B cell (primary cell): ENCODE data around the gene FGF6. TPM values are rescaled to one million over a fixed set of nuclear protein-coding genes. Genes with fewer than 3 reads are reported as not detected.

Experiments
- ATAC-seq: fragments of 200-7000 bp; cut with Tn5 transposase; one replicate; pipeline ENCODE4 v1.10.0; 2021; ENCODE audit warnings: low read depth, mild to moderate bottlenecking, moderate number of reproducible peaks, moderate library complexity
- CTCF ChIA-PET: fragments of 350-600 bp; sonication (Branson Sonifier 250); formaldehyde crosslinking; loops from one replicate; lab custom pipeline; 2021; ENCODE audit warnings: antibody characterized with exemption, inconsistent platforms; lab: Charles Lee
- POLR2A ChIA-PET: fragments of 350-600 bp; sonication (Branson Sonifier 250); formaldehyde crosslinking; loops from one replicate; lab custom pipeline; 2021; ENCODE audit warnings: antibody characterized with exemption; lab: Charles Lee
- DNase-seq: peaks from one replicate; pipeline ENCODE4 v3.0.0; 2013
- H2AFZ ChIP-seq: 2 replicates; pipeline ENCODE4 v1.6.1; 2012; ENCODE audit warnings: mild to moderate bottlenecking, low read depth, low read length; ENCODE audit not compliant: insufficient read depth, poor library complexity, severe bottlenecking
- H3K27ac ChIP-seq, 2 donors: 1 replicate in 1 of 2; 2 replicates in 1 of 2; pipeline ENCODE4 v1.5.1; 2012 to 2013; ENCODE audit warnings: low read length in 2 of 2, mild to moderate bottlenecking in 2 of 2, moderate library complexity in 1 of 2
- H3K27me3 ChIP-seq, 4 experiments: fragments of 200-600 bp in 1 of 4; sonication (generic) in 1 of 4; replicated peaks in 1 of 4; 1 replicate in 2 of 4; 2 replicates in 2 of 4; pipeline versions ENCODE4 v1.6.1 to v1.7.0; 2013 to 2016; ENCODE audit warnings: low read length in 3 of 4, mild to moderate bottlenecking in 2 of 4, mixed read lengths in 1 of 4, moderate library complexity in 1 of 4; ENCODE audit not compliant: insufficient read depth in 4 of 4, control insufficient read depth in 3 of 4; ENCODE audit errors: control extremely low read depth in 1 of 4
- H3K36me3 ChIP-seq, 2 experiments: replicated peaks in 1 of 2; 1 replicate in 1 of 2; 2 replicates in 1 of 2; pipeline versions ENCODE4 v1.6.1 to v1.7.1; 2013; ENCODE audit warnings: low read length in 1 of 2; ENCODE audit not compliant: insufficient read depth in 2 of 2, control insufficient read depth in 1 of 2; ENCODE audit errors: control extremely low read depth in 1 of 2, extremely low read depth in 1 of 2
- H3K4me1 ChIP-seq, 2 donors: fragments of 200-600 bp in 1 of 2; sonication (generic) in 1 of 2; 1 replicate in 1 of 2; 2 replicates in 1 of 2; pipeline versions ENCODE4 v1.5.1 to v1.6.1; 2013 to 2017; ENCODE audit warnings: low read length in 2 of 2; ENCODE audit not compliant: control insufficient read depth in 2 of 2, insufficient read depth in 2 of 2
- H3K4me2 ChIP-seq: replicated peaks from 2 replicates; pipeline ENCODE3; 2012; ENCODE audit warnings: mild to moderate bottlenecking, low read depth, low read length; ENCODE audit not compliant: poor library complexity, severe bottlenecking
- H3K4me3 ChIP-seq, 5 experiments: fragments of 200-600 bp in 1 of 5; sonication (generic) in 1 of 5; 1 replicate in 3 of 5; 2 replicates in 2 of 5; pipeline versions ENCODE4 v1.5.1 to v1.7.0; 2011 to 2016; ENCODE audit warnings: low read length in 4 of 5, mild to moderate bottlenecking in 4 of 5, low read depth in 2 of 5, control low read depth in 1 of 5, moderate library complexity in 1 of 5; ENCODE audit not compliant: insufficient read depth in 1 of 5; ENCODE audit errors: control extremely low read depth in 1 of 5, extremely low read depth in 1 of 5
- H3K79me2 ChIP-seq: fragments of 200-600 bp; sonication (generic); one replicate; pipeline ENCODE4 v1.6.0; 2016; ENCODE audit warnings: low read length; ENCODE audit not compliant: control insufficient read depth, insufficient read depth
- H3K9ac ChIP-seq: fragments of 200-600 bp; sonication (generic); 2 replicates; pipeline ENCODE4 v1.6.1; 2017; ENCODE audit warnings: mild to moderate bottlenecking, low read length, moderate library complexity
- H3K9me3 ChIP-seq, 3 donors: one replicate each; pipeline versions ENCODE4 v1.6.1 to v1.7.1; 2013; ENCODE audit warnings: low read length in 2 of 3; ENCODE audit not compliant: control insufficient read depth in 2 of 3, insufficient read depth in 1 of 3; ENCODE audit errors: control extremely low read depth in 1 of 3
- H4K20me1 ChIP-seq: 2 replicates; pipeline ENCODE4 v1.6.0; 2012; ENCODE audit warnings: mild to moderate bottlenecking, low read length; ENCODE audit not compliant: insufficient read depth, control insufficient read depth, poor library complexity, severe bottlenecking
- H3K27ac Mint-ChIP-seq: one replicate; pipeline ENCODE4 v1.8.0; 2021; ENCODE audit warnings: mixed read lengths
- H3K27me3 Mint-ChIP-seq: one replicate; pipeline ENCODE4 v1.8.0; 2021; ENCODE audit warnings: mixed read lengths
- H3K4me1 Mint-ChIP-seq: one replicate; pipeline ENCODE4 v1.8.0; 2021; ENCODE audit warnings: mixed read lengths
- H3K4me3 Mint-ChIP-seq: one replicate; pipeline ENCODE4 v1.8.0; 2021; ENCODE audit warnings: mixed read lengths
- H3K9me3 Mint-ChIP-seq: one replicate; pipeline ENCODE4 v1.8.0; 2022; ENCODE audit warnings: mixed read lengths; ENCODE audit not compliant: insufficient read depth
- EZH2 ChIP-seq: IDR thresholded peaks from 2 replicates; pipeline ENCODE4 v1.6.1; 2012; ENCODE audit warnings: borderline replicate concordance, low read depth, mild to moderate bottlenecking, moderate library complexity, low read length; ENCODE audit not compliant: insufficient read depth, poor library complexity, severe bottlenecking
- WGBS: methylation state at CpG from one replicate; pipeline ENCODE4 v1.1.5; 2013; ENCODE audit warnings: missing lambda C conversion rate; ENCODE audit not compliant: insufficient coverage; 5-methylcytosine and 5-hydroxymethylcytosine counted together
- intact Hi-C: fragments of 100-400 bp; cut with micrococcal nuclease; formaldehyde crosslinking; loops from one replicate; pipeline ENCODE4 v1.10.0; 2022
- polyA plus RNA-seq: library from polyadenylated mRNA; depleted of rRNA; stranded (reverse); fragments of >200 nt; gene quantifications from 2 replicates; pipeline ENCODE4 v1.2.3, GENCODE V29; 2012
- total RNA-seq, 2 donors: library from RNA; stranded (reverse); fragments of 120-200 nt in 1 of 2; gene quantifications; 1 replicate in 1 of 2; 2 replicates in 1 of 2; pipeline versions ENCODE4 v1.2.3 to v1.2.4, GENCODE V29; 2013 to 2022
- TF ChIP-seq, protein P1 (sequence below): fragments of 200-600 bp; IDR thresholded peaks from one replicate; pipeline ENCODE4 v1.8.0; 2022; ENCODE audit warnings: antibody characterized with exemption, mild to moderate bottlenecking

FGF6 gene
- total and polyA plus RNA-seq, 2 donors (not counting 1 experiment from before 2014, with no cell fraction given), result not detected

DNA sequence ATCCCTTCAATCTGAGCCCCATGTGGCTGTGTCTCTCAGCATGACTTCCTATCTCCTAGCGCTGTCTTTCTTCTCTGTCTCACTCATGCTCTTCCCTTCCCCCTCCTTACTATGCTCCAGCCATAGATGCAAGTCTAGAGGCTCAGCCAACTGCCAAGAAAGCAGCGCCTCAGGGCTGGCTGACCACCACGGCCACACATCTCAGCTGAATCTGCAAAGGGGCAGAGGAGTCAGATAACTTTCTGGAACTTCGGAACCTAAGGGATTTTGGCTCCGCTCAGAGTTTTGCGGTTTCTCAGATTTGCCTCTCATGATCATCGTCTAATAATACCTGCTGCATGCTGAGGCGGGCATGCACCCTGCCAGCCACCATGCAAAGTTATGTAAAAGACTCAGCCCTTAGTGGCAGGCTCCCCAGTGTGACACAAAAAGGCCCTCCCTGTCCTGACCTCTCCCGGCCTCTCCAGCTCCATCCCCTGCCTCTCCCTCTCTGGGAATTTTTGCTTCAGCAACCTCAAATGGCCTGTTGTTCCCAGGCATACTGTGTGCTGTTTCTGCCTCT, 5.0 kb upstream of the FGF6 start:
- 87% methylated on average over 9 of the region's 9 CpGs for WGBS
- no peak for DNase-seq
- Histone ChIP-seq H3K27me3 (peaks cover 0 to 20% (median 8%) of the 10 kb centered on the region in 4 experiments), H3K27ac (no peak overlapping the region), H2AFZ (no peak overlapping the region), H3K9me3 (peaks cover 0 to 5% (median 0%) of the 10 kb centered on the region in 3 donors), H3K4me2 (no peak overlapping the region), H3K36me3 (no peaks in the 10 kb centered on the region), H3K79me2 (no peaks in the 10 kb centered on the region), H3K4me1 (no peaks in the 10 kb centered on the region), H4K20me1 (no peaks in the 10 kb centered on the region), H3K4me3 (no peak overlapping the region), H3K9ac (no peak overlapping the region)
- intact Hi-C loops, result no loop called here
- CTCF ChIA-PET, result no interaction called here
- no peak for ATAC-seq
- H3K9me3 Mint-ChIP-seq, result peaks cover 2% of the 10 kb centered on the region
- H3K4me3 Mint-ChIP-seq, result no peak overlapping the region
- H3K27me3 Mint-ChIP-seq, result peaks cover 51% of the 10 kb centered on the region
- no peaks in the 10 kb centered on the region for H3K4me1 Mint-ChIP-seq
- H3K27ac Mint-ChIP-seq, result no peak overlapping the region
- TF ChIP-seq, protein P1, sequence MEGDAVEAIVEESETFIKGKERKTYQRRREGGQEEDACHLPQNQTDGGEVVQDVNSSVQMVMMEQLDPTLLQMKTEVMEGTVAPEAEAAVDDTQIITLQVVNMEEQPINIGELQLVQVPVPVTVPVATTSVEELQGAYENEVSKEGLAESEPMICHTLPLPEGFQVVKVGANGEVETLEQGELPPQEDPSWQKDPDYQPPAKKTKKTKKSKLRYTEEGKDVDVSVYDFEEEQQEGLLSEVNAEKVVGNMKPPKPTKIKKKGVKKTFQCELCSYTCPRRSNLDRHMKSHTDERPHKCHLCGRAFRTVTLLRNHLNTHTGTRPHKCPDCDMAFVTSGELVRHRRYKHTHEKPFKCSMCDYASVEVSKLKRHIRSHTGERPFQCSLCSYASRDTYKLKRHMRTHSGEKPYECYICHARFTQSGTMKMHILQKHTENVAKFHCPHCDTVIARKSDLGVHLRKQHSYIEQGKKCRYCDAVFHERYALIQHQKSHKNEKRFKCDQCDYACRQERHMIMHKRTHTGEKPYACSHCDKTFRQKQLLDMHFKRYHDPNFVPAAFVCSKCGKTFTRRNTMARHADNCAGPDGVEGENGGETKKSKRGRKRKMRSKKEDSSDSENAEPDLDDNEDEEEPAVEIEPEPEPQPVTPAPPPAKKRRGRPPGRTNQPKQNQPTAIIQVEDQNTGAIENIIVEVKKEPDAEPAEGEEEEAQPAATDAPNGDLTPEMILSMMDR, result no peak
- TF ChIP-seq EZH2, result no peak
- POLR2A ChIA-PET, result no interaction called here

DNA sequence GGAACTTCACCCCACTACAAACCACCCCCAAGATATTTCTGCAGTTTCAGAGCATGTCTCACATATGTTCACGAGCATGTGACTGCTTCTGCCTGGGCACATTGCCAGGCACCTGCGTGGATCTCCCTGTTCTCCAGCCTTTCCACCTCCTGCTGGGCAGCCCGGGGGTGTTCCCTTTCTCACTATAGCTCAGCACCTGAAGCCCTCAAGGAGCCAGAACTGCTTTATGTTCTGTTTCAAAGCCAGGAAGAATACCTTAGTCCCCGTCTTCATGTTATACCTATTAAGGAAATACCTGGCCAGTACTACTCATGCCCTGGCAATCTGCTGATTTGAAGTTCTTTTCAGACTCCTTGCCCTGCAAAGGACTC, 4.2 kb upstream of the FGF6 start:
- peaks cover 49% of the 10 kb centered on the region for H3K27me3 Mint-ChIP-seq
- Histone ChIP-seq H3K4me3 (no peak overlapping the region), H3K9me3 (peaks cover 0 to 5% (median 0%) of the 10 kb centered on the region in 3 donors), H3K9ac (no peak overlapping the region), H3K27me3 (peaks cover 0 to 22% (median 8%) of the 10 kb centered on the region in 4 experiments), H3K79me2 (no peaks in the 10 kb centered on the region), H3K36me3 (no peaks in the 10 kb centered on the region), H2AFZ (no peak overlapping the region), H3K4me2 (no peak overlapping the region), H3K27ac (no peak overlapping the region), H3K4me1 (no peaks in the 10 kb centered on the region), H4K20me1 (no peaks in the 10 kb centered on the region)
- CTCF ChIA-PET, result no interaction called here
- H3K4me1 Mint-ChIP-seq, result no peaks in the 10 kb centered on the region
- POLR2A ChIA-PET, result no interaction called here
- no peak overlapping the region for H3K4me3 Mint-ChIP-seq
- 28% methylated on average over 4 of the region's 4 CpGs for WGBS
- no peak overlapping the region for H3K27ac Mint-ChIP-seq
- intact Hi-C loops, result no loop called here
- ATAC-seq (no peak), DNase-seq (no peak)
- TF ChIP-seq EZH2, result no peak
- TF ChIP-seq, protein P1, result no peak
- H3K9me3 Mint-ChIP-seq, result peaks cover 2% of the 10 kb centered on the region
